HG02885 (cell line): ENCODE results near the gene AKR7A3.
"Not testable (repeated sequence)": the region's sequence is repeated elsewhere in the genome, so short reads cannot be mapped to it uniquely, and the experiment has no call there.

ENCODE experiments used
- ATAC-seq: cut with Tn5 transposase; IDR thresholded peaks from one replicate; pipeline ENCODE4 v1.9.1; 2021; ENCODE audit warnings: mild to moderate bottlenecking; ENCODE audit not compliant: unreplicated experiment, poor library complexity

Gene AKR7A3

DNA sequence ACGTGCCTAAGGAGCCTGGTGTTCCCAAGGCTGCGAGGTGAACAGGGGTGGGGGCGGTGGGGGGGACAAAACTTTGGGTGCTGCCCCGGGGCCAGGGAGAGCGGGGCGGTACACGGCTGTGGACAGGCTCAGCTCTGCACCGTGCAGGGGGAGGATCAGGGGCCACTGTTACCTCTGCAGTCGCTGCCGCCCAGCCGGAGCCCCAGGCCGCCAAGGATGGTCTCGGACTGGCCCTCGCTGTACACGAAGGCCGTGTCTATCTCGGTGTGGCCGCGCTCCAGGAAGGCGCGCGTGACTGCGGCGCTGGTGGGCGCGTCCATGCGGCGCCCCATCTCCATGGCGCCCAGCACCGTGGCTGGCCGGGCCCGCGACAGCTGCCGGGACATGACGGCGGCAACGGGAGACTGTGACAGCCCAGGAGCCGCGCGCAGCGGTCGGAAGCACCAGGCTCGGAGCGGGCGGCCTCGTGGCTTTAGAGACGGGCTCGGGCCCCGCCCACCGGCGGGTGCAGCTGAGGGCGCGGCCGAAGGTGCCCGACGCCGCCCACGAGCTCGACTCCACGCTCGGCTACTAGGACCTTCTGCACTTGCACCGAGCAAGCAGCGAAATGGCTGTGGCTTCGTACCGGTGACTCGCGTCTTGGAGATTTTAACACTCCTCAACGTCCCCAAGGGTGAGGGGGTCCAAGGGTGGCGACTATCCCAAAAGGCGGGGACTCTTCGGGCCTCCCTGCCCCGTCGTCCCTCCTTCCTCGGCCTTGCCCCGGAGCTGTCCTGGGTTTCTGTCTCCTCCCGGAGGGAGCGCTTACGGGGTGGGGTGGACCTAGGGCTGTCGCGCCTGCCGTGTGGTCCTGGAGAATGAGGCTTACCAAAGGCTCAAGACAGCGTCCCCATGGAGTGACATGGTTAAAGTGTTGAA, at the start of gene AKR7A3:
Gene AKR7A3, minus strand, starts transcription at position 447 of the 918 bp plus-strand sequence. Its CDS starts 61 bp downstream, at position 386.
- ATAC-seq, result not testable (repeated sequence)

DNA sequence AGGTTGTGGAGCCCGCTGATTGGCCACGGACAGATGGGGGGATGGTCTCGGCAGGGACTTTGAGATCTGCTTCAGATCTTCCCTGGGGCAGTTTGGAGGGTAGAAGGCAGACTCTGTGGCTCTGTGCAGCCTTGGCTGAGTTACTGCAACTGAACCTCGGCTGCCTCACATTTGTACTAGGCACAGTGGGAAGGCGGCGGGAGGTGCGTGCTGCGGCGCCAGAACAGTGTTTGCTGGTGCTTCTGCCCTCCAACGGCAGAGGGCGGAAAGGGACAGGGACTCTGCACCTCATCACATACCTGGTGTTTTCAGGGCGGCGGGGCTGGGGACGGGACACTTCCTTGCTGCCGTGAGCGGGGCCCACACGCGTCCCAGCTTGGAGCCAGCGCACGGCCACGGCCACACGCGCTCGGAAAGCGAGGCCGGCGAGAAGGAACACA, 49.8 kb upstream of the AKR7A3 start:
- ATAC-seq, result no peak

DNA sequence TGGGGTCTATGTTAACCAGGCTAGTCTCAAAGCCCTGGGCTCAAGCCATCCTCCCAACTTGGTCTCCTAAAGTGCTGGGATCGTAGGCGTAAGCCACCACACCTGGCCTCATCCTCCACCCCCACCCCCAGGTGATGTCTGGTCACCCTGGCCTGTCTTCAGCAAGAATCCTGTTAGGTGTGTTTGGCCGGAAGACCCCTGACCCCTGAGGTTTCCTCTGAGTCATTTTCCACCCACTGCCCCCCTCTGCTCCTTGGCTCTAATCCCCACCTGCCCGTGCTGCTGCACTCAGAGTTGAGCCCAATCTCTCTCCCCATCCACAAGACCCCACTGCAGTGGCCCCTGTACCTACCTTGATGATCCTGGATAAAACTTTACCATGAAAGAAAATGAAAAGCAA, 48.7 kb upstream of the AKR7A3 start:
- no peak for ATAC-seq

DNA sequence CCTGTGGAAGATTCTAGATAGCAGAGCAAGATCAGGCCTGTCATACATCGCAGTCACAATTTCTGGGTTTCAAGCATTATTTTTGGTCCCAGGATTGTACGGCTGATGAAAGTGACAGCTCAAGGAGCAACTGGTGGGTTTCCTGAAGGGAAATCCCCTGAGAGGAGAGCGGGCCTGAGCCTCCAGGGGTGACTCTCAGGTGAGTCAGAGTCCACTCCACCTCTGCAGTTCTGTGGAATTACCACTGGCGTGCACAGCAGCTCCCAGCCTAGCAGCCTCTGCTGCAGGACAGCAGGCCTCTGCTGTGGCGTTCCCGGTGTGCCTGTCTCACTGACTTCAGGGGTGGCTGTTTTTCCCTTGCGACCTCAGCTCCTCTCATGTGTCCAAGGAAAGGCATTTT, 48.0 kb upstream of the AKR7A3 start:
- ATAC-seq, result no peak

DNA sequence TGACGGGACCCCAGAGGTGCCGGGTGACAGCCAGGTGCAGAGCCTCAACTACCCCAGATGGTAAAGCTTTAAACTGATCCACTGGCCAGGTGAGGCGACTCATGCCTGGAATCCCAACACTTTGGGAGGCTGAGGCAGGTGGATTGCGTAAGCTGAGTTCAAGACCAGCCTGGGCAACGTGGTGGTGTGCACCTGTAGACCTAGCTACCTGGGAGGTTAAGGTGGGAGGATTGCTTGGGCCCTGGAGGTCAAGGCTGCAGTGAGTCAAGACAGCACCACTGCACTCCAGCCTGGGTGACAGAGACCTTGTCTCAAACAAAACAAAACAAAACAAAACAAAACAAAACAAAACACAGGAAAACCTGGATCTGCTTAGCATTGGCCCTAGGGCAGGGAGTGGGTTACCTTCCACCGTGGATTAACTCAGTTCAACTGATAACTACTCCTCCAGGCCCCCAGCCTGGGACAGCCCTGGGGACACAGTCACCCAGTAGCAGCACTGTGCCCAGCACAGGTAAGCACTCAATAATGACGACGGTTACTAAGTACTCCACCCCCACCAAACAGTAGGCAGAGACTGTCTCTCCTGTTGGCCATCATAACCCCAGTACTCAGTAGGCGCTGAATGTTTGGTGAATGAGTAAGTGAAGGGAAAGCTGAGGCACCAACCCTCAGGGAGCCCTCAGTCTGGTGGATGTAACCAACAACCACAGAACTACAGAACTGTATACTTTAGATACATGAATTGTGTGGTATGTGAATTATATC, 45.2 kb upstream of the AKR7A3 start:
- no peak for ATAC-seq

DNA sequence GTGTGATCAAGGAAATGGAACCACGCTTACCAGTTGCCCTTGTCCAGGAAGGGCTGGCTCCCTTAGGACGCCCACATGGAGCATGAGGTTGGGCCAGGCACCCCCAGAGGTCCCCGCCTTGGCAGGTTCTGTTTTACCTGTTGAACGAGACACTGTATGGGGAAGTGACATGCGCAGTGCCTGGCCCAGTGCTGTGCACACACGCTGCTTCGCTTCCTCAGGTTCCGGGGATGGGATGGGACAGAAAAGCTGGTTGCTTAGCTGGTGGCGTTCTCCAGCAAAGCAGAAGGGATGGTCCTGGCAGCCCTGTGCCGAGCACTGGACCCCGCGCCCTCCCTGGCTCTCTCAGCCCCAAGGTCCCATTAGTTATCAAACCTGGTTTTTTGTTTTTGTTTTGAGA, 44.3 kb upstream of the AKR7A3 start:
- no peak for ATAC-seq

DNA sequence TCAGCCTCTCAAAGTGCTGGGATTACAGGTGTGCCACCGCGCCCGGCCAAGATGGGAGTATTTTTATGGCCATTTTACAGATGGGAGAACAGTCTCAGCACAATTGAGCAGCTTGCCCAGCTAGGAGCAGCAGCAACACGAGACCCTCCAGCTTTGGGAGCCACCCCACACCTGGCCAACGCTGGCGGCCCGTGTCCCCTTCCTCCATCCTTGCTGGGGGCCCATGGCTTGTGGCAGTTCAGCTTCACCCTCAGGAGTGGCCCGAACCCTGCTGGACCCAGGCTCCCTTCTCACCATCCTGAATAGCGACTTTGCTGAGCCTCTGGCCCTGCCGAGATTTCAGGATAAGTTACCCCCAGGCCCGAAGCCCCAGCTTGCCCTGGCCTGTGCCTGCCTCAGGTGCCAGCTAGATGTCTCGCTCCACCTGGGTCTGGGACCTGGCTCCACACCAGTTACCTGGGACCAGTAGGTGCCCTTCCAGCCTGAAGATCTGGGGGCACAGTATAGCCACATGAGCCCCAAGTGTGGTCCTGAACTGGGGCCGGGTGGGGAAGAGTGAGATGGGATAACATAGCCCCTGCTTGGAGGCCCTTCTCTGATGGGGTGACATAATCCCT, 42.8 kb upstream of the AKR7A3 start:
- ATAC-seq, result no peak

DNA sequence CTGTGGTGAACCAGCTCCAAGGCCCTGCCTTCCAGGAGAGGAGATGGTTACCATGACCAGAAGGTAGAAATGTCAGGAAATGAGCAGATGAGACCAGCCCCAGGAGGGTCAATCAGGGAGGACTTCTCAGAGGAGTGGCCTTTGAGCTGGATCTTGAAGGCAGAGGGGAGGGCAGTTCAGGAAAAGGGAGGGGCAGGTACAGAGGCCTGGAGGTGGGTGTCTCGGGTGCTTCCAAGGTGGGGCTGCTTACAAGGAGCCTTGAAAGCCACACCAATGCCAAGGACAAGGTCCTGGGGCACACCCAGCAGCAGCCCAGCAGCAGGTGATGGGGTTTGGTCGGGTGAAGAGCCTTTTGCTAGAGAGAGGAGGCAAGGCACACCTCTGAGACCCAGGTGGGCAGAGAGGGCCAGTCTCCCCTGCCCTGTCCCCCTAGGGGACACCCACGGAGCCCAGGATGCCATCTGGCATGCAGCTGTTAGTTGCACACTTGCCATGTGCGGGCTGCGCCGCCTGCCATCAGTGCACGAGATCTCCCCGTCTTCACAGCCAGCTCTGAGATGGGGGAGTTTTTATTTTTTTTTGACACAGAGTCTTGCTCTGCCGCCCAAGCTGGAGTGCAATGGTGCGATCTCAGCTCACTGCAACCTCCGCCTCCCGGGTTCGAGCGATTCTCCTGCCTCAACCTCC, 42.0 kb upstream of the AKR7A3 start:
- no peak for ATAC-seq

DNA sequence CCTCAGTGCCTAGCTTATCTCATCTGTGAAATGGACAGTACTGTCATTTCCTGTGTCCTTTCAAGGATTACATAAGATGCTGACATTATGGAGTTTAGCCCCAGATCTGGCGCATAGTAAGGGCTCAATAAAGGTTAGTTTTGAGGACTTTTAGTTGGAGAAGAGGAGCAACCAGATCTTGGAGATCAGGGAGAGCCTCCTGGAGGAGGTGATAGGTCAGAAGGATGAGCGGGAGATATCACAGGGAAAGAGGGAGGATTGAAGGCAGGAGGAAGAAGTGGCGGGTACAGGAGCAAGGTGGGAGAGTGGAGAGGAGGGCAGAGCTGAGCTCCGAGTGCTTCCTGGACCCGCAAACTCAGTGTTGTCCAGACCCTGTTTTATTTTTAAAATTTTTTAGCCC, 41.0 kb upstream of the AKR7A3 start:
- no peak for ATAC-seq

DNA sequence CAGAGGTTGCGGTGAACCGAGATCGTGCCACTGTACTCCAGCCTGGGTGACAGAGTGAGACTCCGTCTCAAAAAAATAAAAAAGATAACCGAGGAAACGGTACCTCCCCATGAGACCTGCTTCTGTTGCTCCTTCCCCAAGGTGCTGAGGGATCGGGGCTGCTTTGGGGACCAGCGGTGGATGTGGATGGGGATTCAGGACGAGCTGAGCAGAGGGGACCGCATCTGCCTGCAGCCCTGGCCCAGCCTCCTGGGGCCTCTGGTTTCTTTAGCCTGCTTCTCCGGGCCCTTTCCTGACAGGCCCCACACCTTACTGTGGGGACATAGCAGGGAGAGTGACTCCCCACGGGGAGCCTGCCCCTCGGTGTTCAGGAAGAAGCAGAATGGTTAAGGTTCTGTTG, 40.6 kb upstream of the AKR7A3 start:
- ATAC-seq, result no peak

DNA sequence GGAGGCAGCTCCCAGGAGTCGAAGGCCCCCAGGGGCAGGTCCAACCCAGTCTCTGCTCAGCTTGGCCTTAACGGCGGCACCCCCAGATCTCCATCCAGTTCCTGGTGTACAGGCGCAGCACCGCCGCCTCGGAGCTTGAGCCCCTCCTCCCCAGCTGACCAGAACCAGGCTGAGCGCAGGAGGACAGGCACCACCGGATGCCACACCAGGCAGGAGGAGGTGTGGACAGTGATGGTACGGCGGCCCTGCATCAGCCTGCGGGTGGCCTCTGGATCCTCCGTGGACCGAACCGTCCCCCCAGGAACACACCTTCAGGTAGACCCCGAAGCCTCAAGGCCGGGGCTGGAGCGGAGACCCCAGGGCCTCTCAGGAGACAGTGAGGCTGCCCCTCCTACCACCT, 39.9 kb upstream of the AKR7A3 start:
- ATAC-seq, result no peak

DNA sequence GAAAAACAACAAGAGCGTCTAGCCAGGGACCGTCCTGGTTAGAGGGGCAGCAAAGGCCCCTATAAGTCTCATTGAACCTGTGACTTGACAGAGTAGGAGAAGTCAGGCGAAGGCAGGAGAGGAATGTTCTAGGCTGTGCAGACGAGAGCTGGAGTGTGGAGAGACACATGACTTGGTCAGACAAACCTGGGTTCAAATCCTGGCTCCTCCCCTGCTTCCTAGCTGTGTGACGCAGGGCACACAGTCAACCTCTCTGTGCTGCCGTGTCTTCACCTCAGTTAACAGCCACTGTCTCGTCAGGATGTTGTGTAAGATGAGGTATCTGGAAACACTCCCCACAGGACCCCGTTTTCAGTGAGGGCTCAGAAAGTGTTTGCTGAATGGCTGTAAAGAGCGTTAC, 39.2 kb upstream of the AKR7A3 start:
- no peak for ATAC-seq

DNA sequence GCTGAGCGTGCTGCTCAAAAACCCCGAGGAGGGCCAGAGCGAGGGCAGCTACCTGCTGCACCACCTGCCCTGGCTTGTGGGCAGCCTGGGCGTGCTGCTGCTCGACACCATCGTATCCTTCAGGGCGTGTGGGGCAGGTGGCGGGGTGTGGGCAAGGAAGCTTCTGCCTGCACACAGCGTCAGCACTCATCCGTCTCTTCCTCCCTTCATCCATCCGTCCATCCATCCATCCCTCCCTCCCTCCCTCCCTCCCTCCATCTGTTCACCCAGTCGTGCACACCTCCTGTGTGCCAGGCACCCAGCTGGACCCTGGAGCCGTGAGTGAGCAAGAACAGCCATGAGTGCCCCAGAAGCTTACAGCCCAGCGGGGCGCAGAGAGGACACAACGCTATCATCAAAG, 38.7 kb upstream of the AKR7A3 start:
- no peak for ATAC-seq

DNA sequence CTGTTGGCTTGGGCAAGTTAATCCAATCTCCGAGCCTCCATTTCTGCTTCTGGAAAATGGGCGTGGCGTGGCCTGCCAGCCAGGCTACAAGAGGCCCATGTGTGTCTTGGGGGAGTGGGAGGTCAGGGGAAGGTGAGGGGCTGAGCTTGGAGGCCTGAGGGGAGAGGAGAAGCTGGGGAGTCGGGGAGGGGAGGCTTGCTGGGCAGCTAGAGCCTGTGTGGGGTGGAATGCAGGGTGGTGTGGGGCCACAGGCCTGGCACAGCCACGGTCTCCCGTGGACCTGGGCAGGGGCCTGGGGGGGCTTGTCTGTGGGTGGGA, 38.1 kb upstream of the AKR7A3 start:
- no peak for ATAC-seq

DNA sequence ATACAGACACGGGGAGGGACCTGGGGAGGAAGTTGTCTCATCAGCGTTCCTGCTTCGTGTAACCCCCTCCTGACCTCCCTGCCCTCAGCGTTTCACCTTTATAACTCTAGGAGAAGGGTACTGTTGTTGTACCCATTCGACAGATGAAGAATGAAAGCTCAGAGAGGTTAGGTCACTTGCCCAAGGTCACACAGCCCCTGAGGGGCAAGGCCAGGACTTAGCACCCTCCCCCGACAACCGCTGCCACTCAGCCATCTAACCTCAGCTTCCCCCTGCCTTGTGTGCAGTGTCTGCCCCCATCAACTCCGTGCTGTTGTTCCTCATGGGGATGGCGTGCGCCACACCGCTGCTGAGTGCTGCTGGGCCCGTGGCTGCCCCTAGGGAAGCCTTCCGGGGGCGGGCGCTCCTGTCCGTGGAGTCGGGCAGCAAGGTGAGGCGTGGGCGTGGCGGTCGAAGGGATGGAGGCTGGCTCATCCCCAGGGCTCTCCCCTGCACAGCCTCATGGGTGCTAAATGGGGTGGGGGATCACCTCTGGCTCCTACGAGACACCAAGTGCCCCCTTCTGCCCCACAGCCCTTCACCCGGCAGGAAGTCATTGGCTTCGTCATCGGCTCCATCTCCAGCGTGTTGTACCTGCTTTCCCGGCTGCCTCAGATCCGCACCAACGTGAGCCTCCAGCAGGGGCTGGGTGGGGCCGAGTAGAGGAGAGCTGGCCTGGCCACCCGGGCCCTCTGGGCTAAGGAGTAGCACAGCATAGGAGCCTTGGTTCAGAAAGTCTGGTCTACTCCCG, 37.6 kb upstream of the AKR7A3 start:
- ATAC-seq, result no peak

DNA sequence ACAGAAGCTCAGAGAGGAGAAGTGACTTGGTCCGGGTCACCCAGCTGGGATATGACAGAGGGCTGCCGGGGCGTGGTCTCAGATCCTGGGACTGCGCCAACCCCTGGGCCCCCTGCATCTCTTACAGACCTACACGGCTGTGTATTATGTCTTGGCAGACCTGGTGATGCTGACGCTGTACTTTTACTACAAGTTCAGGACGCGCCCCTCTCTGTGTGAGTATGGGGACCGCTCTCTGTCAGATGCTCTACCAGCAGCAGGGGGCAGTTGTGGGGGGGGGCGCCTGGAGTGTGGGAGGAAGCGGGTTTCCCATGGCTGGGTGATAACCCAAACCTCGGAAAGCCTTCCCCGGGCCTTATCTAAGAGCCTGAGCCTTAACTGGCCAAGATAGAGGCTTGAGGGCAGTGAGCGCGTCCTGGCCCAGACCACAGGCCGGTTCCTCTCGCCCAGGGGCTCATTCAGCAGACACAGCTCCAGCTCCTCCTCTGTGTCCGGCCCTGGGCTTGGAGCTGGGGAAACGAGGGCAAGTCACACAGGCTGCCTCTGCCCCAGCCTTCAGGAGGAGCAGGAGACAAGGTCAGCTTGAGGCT, 36.9 kb upstream of the AKR7A3 start:
- no peak for ATAC-seq

DNA sequence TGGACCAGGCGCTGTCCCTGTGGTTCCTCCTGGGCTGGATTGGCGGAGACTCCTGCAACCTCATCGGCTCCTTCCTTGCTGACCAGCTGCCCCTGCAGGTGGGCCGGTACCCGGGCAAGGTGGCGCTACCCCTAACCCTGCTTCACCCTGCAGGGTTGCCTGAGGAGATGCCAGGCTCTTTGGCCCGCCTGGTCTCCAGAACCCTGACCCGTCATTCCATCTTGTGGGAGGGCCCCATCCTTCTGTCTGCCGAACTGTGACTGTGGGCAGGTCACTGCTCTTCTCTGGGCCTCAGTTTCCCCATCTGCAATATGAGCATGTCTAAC, 36.1 kb upstream of the AKR7A3 start:
- ATAC-seq, result no peak

DNA sequence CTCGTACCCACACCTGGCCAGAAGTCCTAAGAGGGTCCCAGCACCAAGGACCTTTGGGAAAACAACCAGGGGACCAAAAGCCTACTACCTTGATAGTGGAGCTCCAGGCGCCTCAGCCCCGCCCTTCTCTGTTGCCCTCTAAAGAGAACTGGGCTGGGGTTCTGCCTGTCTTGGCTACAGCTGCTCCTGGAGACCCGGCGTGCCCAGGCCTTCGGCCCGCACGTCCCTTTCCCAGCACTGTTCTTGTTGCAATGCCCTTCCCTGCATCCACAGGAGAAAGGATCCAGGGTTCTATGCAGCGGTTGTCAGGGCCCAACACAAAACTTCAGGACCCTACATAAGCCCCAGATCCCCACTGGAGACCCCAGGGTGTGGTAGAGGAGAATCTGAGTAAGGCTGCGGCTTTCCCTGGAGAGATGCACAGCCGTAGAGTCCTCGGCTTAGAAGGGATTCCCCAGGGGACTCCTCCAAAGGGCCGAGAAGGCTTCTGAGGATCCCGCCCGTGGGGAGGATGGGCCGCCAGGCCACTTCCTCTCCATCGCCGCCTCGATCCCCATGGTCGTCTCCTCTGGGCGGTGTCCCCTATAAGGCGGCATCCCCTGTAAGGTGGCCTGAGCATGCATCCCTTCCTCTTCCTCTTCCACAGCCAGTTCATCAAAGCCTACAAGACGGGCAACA, 35.6 kb upstream of the AKR7A3 start:
- ATAC-seq, result no peak

DNA sequence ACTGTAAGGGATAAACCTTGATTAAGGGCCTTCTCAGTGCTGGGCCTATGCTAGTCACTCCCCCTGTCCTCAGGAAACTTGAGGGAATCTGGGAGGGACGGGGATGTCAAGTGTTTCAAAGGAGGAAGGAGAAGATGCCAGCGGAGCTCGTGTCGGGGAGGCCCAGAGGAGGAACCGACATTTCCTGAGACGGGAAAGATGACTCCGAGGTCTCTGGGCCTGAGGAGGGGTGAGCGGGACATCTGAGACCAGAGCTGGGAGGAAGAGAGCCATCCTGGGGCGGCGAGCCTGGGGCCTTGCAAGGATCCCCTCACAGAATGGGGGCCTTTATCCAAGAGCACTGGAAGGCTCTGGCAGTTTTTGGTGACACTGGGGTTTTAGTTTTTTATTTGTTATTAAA, 33.9 kb upstream of the AKR7A3 start:
- no peak for ATAC-seq
